Erythroblast (primary cell): ENCODE measurements around the gene ANKRD6.
A peak's percentile ranks its signal among the peaks of the same experiment; 100 is the strongest.

Source experiments
- DNase-seq, 2 experiments: peaks; one replicate each; lab custom pipeline; 2025; lab: John Stamatoyannopoulos, UW
- GATA1 ChIP-seq: IDR thresholded peaks from 2 replicates; pipeline ENCODE4 v1.6.1; 2011; ENCODE audit warnings: low read depth, mild to moderate bottlenecking, control low read depth, low read length, moderate library complexity
- POLR2A ChIP-seq: IDR thresholded peaks from 2 replicates; pipeline ENCODE4 v1.6.1; 2011; ENCODE audit warnings: mild to moderate bottlenecking, low read length

Gene ANKRD6

DNA sequence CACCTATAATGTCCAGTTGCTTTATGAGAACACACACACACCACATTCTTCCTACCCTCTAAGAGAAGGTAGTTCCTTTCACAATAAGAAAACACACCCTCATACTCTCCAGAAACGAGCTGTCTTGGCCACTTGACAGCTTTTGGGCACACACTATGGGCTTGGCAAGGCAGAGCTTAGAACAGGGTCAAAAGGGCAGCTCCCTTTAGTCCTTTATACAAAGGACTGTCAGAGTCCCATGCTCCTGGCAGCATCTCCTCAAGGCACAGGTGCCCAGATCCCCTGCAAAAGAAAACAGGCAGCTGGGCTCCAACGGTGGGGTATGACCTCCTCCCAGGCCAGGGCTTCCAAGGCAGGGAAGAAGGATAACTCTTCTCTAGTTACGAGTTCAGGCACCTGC, 210.5 kb downstream of the ANKRD6 start:
- TF ChIP-seq GATA1, result no peak
- DNase-seq, result no peak

GRCh38 chr6:89644864-89645263, 211.9 kb downstream of the ANKRD6 start:
- no peak for TF ChIP-seq GATA1
- TF ChIP-seq POLR2A, result no peak
- DNase-seq, result no peak

DNA sequence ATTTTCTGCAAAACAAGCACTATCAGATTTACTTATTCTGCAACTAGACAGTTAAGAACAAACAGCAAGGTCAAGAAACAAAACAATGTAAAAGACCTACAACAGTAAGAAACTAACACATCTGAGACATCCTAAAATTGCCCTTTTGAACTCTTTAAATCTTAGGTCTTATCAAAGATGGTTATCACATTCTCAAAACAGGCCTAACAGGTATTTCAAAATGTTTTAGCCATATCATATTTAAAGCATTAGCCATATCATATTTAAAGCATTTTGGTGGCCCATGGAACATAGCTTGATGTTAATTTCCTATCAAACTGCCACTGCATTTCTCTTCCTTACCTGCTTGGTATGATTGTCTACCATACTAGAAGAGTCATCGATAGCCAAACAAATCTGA, 216.7 kb downstream of the ANKRD6 start:
- TF ChIP-seq POLR2A, result no peak
- no peak for TF ChIP-seq GATA1
- DNase-seq, result no peak

DNA sequence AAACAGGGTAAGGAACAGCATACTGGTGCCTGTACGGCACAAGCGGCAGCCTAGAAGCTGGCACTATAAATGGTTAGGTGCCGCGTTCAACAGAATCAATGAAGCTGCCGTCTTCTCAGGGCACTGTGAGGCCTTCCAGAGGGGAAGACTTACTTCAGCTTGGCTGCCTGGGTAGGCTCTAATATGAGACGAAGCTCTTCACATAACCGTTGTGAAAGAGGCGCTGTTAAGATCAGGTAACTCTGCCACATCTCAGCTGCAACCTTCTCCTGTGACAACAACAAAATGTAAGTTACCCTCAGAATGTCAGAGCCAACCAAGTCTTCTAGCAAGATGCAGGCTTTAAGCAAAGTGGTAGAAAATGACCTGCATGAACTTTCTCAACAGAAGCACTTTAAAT, 217.6 kb downstream of the ANKRD6 start:
- TF ChIP-seq POLR2A, result no peak
- TF ChIP-seq GATA1, result no peak
- DNase-seq, result no peak

DNA sequence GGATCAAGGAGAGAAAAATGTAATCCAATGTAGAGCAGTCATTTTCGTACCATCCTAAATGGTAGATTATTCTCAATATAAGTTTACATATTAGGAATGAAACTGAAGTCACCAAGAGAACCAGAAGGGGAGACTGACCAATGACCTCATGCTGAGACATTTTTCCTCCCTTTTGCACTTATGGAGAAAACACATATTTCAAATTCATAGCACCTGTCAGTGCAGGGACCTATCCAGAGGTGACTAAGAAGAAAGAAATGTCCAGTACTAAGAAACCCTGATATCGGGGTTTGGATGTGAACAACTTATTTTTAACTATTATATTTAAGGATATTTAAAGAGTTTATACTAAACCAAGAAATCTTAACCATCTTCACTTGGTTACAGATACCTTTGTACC, 222.2 kb downstream of the ANKRD6 start:
- no peak for DNase-seq
- TF ChIP-seq POLR2A (no peak), GATA1 (no peak)

GRCh38 chr6:89657445-89658158, 224.7 kb downstream of the ANKRD6 start:
- no peak for TF ChIP-seq POLR2A
- no peak for TF ChIP-seq GATA1
- DNase-seq, result no peak

DNA sequence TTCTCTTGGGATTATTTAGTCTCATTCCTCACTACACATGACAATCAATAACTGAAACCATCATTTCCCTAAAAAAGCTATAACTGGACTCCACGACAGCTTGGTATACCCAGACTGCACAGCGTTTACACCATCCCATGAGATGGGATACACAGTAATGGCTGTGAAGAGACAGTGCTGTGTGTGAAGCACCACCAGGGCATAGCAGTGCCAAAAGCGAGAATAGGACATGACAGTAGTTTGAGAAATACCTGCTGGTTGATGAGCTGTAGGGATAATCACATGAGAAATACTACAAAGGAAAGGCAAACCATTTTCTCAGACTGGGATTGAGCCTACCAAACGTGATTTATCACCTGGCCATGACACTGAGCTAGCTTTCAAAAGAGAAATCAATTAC, 228.0 kb downstream of the ANKRD6 start:
- TF ChIP-seq POLR2A (no peak), GATA1 (no peak)
- no peak for DNase-seq

GRCh38 chr6:89661559-89661958, 228.6 kb downstream of the ANKRD6 start:
- DNase-seq, result no peak

GRCh38 chr6:89662659-89663223, 229.8 kb downstream of the ANKRD6 start:
- no peak for TF ChIP-seq POLR2A
- no peak for TF ChIP-seq GATA1
- peak in 1 of 2 experiments; percentile 4 for DNase-seq

More at GRCh38 chr6:89661559-89661958, 228.6 kb downstream of the ANKRD6 start:
- no peak for TF ChIP-seq POLR2A
- TF ChIP-seq GATA1, result no peak

DNA sequence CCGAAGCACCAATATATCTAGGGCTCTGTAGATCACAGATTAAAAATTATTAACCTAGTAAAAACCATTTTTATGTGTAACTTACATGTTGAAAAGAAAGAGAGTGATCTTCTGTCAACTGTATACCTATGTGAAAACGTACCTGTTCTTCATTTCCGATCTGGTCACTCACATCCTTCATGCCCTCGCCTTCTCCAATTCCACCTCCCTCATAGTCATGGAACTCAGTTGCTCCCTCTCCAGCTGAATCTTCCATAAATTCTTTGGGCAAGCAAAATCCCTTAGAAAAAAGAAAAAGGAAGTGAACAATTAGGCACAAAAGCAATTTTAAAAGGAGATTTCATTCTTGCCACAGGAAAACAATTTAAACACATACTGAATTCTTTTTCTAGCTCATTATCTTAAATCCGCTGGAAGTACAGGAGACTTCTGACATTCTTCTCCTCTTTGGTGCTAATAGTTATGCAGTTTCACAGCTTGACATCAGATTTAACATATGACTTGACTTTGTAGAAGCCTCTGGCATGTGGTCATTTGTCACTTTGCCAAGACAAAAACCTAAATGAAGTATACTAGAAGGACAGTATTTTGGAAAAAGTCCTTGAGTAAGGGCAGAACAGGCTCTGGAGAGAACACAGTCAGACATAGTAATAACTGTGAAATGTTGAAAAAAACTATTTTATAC, 235.1 kb downstream of the ANKRD6 start:
- no peak for DNase-seq

DNA sequence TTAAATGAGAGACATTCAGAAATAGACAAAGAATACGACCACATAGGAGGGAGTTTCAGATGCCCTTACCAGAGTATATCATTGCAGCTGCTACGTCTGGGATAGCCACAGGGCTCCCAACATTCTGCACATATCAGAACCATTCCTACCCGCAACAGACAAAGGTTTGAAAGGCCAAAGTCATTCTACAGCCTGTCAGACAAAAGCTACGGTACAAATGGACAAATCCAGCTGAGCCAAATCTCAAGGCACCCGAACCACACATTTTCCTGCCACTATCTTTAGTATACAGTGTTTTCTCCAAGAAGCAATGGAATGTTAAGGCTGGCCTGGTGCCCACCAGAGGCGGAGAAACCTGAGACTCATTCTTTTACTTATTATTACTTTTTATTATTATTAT, 236.1 kb downstream of the ANKRD6 start:
- no peak for TF ChIP-seq POLR2A
- TF ChIP-seq GATA1, result no peak
- no peak for DNase-seq

More for the DNA sequence above, 235.1 kb downstream of the ANKRD6 start:
- TF ChIP-seq POLR2A (no peak), GATA1 (no peak)

- DNase-seq, result no peak
- no peak for TF ChIP-seq GATA1
- no peak for TF ChIP-seq POLR2A
Observed at GRCh38 chr6:89670935-89671565, 238.1 kb downstream of the ANKRD6 start.

- TF ChIP-seq GATA1, result no peak
- TF ChIP-seq POLR2A, result no peak
- no peak for DNase-seq
Observed at GRCh38 chr6:89675949-89676748, 243.2 kb downstream of the ANKRD6 start.

DNA sequence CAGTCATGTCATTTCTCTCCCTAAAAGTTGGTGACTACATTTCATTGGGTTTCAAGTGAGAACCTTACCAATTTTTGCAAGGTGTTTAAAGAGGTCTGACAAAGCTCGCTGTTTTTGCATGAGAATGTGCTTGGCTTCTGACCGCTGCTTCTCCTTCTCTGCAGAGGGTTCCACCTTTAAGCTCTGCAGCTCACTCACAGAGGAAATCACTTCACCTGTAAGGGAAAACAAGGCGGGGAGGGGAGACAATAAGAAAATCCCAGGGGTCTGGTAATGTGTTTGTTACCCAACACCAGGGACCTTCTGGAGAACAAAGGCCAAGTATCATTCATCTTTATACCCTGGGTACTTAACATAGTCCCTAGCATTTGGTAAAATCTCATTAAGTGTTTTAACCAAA, 245.6 kb downstream of the ANKRD6 start:
- no peak for DNase-seq
- no peak for TF ChIP-seq POLR2A
- TF ChIP-seq GATA1, result no peak
